ENCODE data around the gene BNC2.

- TF ChIP-seq, protein P1, sequence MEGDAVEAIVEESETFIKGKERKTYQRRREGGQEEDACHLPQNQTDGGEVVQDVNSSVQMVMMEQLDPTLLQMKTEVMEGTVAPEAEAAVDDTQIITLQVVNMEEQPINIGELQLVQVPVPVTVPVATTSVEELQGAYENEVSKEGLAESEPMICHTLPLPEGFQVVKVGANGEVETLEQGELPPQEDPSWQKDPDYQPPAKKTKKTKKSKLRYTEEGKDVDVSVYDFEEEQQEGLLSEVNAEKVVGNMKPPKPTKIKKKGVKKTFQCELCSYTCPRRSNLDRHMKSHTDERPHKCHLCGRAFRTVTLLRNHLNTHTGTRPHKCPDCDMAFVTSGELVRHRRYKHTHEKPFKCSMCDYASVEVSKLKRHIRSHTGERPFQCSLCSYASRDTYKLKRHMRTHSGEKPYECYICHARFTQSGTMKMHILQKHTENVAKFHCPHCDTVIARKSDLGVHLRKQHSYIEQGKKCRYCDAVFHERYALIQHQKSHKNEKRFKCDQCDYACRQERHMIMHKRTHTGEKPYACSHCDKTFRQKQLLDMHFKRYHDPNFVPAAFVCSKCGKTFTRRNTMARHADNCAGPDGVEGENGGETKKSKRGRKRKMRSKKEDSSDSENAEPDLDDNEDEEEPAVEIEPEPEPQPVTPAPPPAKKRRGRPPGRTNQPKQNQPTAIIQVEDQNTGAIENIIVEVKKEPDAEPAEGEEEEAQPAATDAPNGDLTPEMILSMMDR (IDR thresholded peaks at IDR 0.05): no peak
- no peak for TF ChIP-seq POLR2A (IDR thresholded peaks at IDR 0.05)
These were observed 56.6 kb downstream of the BNC2 start for GRCh38 chr9:16813838-16814237.

Measured in right lobe of liver (tissue), 4 donors.